Thyroid gland (tissue), 4 donors: ENCODE results near the gene MYO1D.

Source experiments
- POLR2A ChIP-seq, 2 donors: fragments of 450-650 bp; IDR thresholded peaks; one replicate each; pipeline ENCODE4 v1.6.1; 2017; ENCODE audit warnings: antibody characterized with exemption in 2 of 2, mild to moderate bottlenecking in 2 of 2, moderate library complexity in 1 of 2
- TF ChIP-seq, protein P1 (sequence below), 6 experiments: fragments of 200-600 bp in 3 of 6; fragments of 450-650 bp in 3 of 6; sonication (generic) in 3 of 6; IDR thresholded peaks; one replicate each; pipeline ENCODE4 v1.5.1; 2016 to 2019; ENCODE audit warnings: antibody characterized with exemption in 6 of 6, mild to moderate bottlenecking in 2 of 6, inconsistent platforms in 1 of 6, moderate library complexity in 1 of 6

GRCh38 chr17:32525122-32525521 is 351.8 kb downstream of the MYO1D start:
- TF ChIP-seq, protein P1, sequence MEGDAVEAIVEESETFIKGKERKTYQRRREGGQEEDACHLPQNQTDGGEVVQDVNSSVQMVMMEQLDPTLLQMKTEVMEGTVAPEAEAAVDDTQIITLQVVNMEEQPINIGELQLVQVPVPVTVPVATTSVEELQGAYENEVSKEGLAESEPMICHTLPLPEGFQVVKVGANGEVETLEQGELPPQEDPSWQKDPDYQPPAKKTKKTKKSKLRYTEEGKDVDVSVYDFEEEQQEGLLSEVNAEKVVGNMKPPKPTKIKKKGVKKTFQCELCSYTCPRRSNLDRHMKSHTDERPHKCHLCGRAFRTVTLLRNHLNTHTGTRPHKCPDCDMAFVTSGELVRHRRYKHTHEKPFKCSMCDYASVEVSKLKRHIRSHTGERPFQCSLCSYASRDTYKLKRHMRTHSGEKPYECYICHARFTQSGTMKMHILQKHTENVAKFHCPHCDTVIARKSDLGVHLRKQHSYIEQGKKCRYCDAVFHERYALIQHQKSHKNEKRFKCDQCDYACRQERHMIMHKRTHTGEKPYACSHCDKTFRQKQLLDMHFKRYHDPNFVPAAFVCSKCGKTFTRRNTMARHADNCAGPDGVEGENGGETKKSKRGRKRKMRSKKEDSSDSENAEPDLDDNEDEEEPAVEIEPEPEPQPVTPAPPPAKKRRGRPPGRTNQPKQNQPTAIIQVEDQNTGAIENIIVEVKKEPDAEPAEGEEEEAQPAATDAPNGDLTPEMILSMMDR (IDR thresholded peaks at IDR 0.05), result no peak
- TF ChIP-seq POLR2A (IDR thresholded peaks at IDR 0.05), result no peak
